Stomach (tissue), 9 donors: ENCODE measurements around the gene BMP7. TPM values are rescaled to one million over a fixed set of nuclear protein-coding genes. Genes with fewer than 3 reads are reported as not detected.

Source experiments
- DNase-seq, 2 donors: peaks; one replicate each; pipeline versions ENCODE4 v3.0.0 to v3.0.0-alpha.2; 2013 to 2019
- H3K27ac ChIP-seq, 5 donors: fragments of 200-600 bp in 4 of 5; sonication (generic) in 4 of 5; one replicate each; pipeline ENCODE4 v1.5.1; 2013 to 2019; ENCODE audit warnings: mild to moderate bottlenecking in 1 of 5, moderate library complexity in 1 of 5
- H3K27me3 ChIP-seq, 3 donors: fragments of 200-600 bp; sonication (generic); one replicate each; pipeline ENCODE4 v1.5.1; 2017 to 2019; ENCODE audit warnings: mixed run types in 1 of 3
- H3K36me3 ChIP-seq, 4 donors: fragments of 200-600 bp; sonication (generic); 1 replicate in 3 of 4; 2 replicates in 1 of 4; pipeline ENCODE4 v1.5.1; 2016 to 2019
- H3K4me1 ChIP-seq, 4 donors: fragments of 200-600 bp; sonication (generic); one replicate each; pipeline ENCODE4 v1.5.1; 2016 to 2019
- H3K4me3 ChIP-seq, 4 donors: fragments of 200-600 bp; sonication (generic) in 3 of 4; one replicate each; pipeline ENCODE4 v1.5.1; 2016 to 2019; ENCODE audit warnings: mild to moderate bottlenecking in 1 of 4
- H3K9me3 ChIP-seq, 4 donors: fragments of 200-600 bp; sonication (generic); one replicate each; pipeline ENCODE4 v1.5.1; 2016 to 2019
- CTCF ChIP-seq, 7 experiments: fragments of 450-650 bp in 4 of 7; fragments of 200-600 bp in 3 of 7; sonication (generic) in 3 of 7; IDR thresholded peaks; one replicate each; pipeline ENCODE4 v1.5.1; 2016 to 2019; ENCODE audit warnings: antibody characterized with exemption in 7 of 7, control low read depth in 2 of 7, mild to moderate bottlenecking in 1 of 7
- EP300 ChIP-seq: sonication (generic); formaldehyde crosslinking; IDR thresholded peaks from one replicate; pipeline ENCODE4 v1.6.1; 2017; ENCODE audit warnings: antibody characterized with exemption
- POLR2A ChIP-seq, 4 donors: fragments of 450-650 bp; IDR thresholded peaks; one replicate each; pipeline ENCODE4 v1.6.1; 2016; ENCODE audit warnings: antibody characterized with exemption in 4 of 4, control low read depth in 2 of 4, mild to moderate bottlenecking in 1 of 4, moderate library complexity in 1 of 4
- POLR2AphosphoS5 ChIP-seq, 3 donors: sonication (generic); formaldehyde crosslinking; IDR thresholded peaks; one replicate each; pipeline ENCODE4 v1.6.1; 2016; ENCODE audit warnings: antibody characterized with exemption in 3 of 3
- WGBS, 5 donors: extraction: QIAGEN DNeasy Blood & Tissue Kit in 3 of 5; methylation state at CpG; one replicate each; pipeline versions ENCODE4 v1.1.5 to v1.1.7; 2013 to 2018; 5-methylcytosine and 5-hydroxymethylcytosine counted together
- intact Hi-C: fragments of 100-400 bp; cut with DNase I; formaldehyde crosslinking; loops from one replicate; pipeline ENCODE4 v1.15.1; 2023; ENCODE audit warnings: low total_unique reads
- polyA plus RNA-seq, 3 donors: library from polyadenylated mRNA; stranded (reverse); fragments of 200-250 nt; gene quantifications; one replicate each; pipeline ENCODE4 v1.2.3, GENCODE V29; 2013
- total RNA-seq, 5 donors: library from RNA; depleted of rRNA; stranded (reverse); fragments of >200 nt; gene quantifications; one replicate each; pipeline versions ENCODE4 v1.1.0 to v1.2.3, GENCODE V29; 2014 to 2016
- donor health status: healthy with polysubstance abuse.
- donor health status: Bipolar disorder and iron deficiency.
- donor health status: healthy.

The BMP7 gene
- total and polyA plus RNA-seq, 8 donors, result under 0.01 to 11.0 (median 2.4) TPM

- peaks cover 0 to 13% (median 0%) of the 10 kb centered on the region in 3 donors for H3K27me3 ChIP-seq
- H3K9me3 ChIP-seq, result peaks cover 0 to 5% (median 0%) of the 10 kb centered on the region in 4 donors
- no peaks in the 10 kb centered on the region for H3K36me3 ChIP-seq
- DNase-seq, result no peak
- intact Hi-C loops, result no loop called here
- WGBS, 5 donors, result 87 to 90% (median 89%) methylated on average over 7 of the region's 7 CpGs
- H3K4me1 ChIP-seq, result no peaks in the 10 kb centered on the region
- no peak overlapping the region for H3K4me3 ChIP-seq
- H3K27ac ChIP-seq, result no peak overlapping the region
- no peak for TF ChIP-seq POLR2A (IDR thresholded peaks at IDR 0.05)
- TF ChIP-seq EP300, result no peak
- no peak for TF ChIP-seq CTCF (IDR thresholded peaks at IDR 0.05)
- no peak for TF ChIP-seq POLR2AphosphoS5 (IDR thresholded peaks at IDR 0.05)
Measured at GRCh38 chr20:57164872-57165271, 101.6 kb downstream of the BMP7 start.

- Histone ChIP-seq H3K27ac (no peak overlapping the region), H3K4me3 (no peak overlapping the region), H3K9me3 (peaks cover 0 to 5% (median 0%) of the 10 kb centered on the region in 4 donors), H3K36me3 (no peaks in the 10 kb centered on the region), H3K27me3 (peaks cover 0 to 16% (median 0%) of the 10 kb centered on the region in 3 donors), H3K4me1 (no peaks in the 10 kb centered on the region)
- TF ChIP-seq CTCF (IDR thresholded peaks at IDR 0.05) (no peak), EP300 (no peak), POLR2AphosphoS5 (IDR thresholded peaks at IDR 0.05) (no peak), POLR2A (IDR thresholded peaks at IDR 0.05) (no peak)
- WGBS, 5 donors, result 69 to 86% (median 84%) methylated on average over 2 of the region's 2 CpGs
- intact Hi-C loops, result no loop called here
- no peak for DNase-seq
Measured at GRCh38 chr20:57163041-57163440, 103.4 kb downstream of the BMP7 start.

- intact Hi-C loops, result no loop called here
- DNase-seq, result no peak
- no peak for TF ChIP-seq POLR2A (IDR thresholded peaks at IDR 0.05)
- no peak for TF ChIP-seq EP300
- no peak for TF ChIP-seq CTCF (IDR thresholded peaks at IDR 0.05)
- H3K27me3 ChIP-seq, result peaks cover 0 to 16% (median 0%) of the 10 kb centered on the region in 3 donors
- H3K4me3 ChIP-seq, result no peak overlapping the region
- H3K9me3 ChIP-seq, result peaks cover 0 to 5% (median 0%) of the 10 kb centered on the region in 4 donors
- H3K27ac ChIP-seq, result no peak overlapping the region
- no peaks in the 10 kb centered on the region for H3K4me1 ChIP-seq
- 57 to 83% (median 63%) methylated on average over 5 of the region's 5 CpGs for WGBS, 5 donors
- H3K36me3 ChIP-seq, result no peaks in the 10 kb centered on the region
Measured at GRCh38 chr20:57162362-57162652, 104.1 kb downstream of the BMP7 start.

GRCh38 chr20:57161478-57162361 lies 104.7 kb downstream of the BMP7 start:
- Histone ChIP-seq H3K4me3 (no peak overlapping the region), H3K27me3 (peaks cover 0 to 16% (median 0%) of the 10 kb centered on the region in 3 donors), H3K36me3 (no peaks in the 10 kb centered on the region), H3K4me1 (no peaks in the 10 kb centered on the region), H3K9me3 (peaks cover 0 to 5% (median 0%) of the 10 kb centered on the region in 4 donors), H3K27ac (no peak overlapping the region)
- no peak for DNase-seq
- 80 to 86% (median 82%) methylated on average over 20 to 25 of the region's 25 CpGs for WGBS, 5 donors
- intact Hi-C loops, result no loop called here
- TF ChIP-seq POLR2A (IDR thresholded peaks at IDR 0.05), result no peak
- no peak for TF ChIP-seq CTCF (IDR thresholded peaks at IDR 0.05)
- no peak for TF ChIP-seq POLR2AphosphoS5 (IDR thresholded peaks at IDR 0.05)
- no peak for TF ChIP-seq EP300
